HG03565 (cell line): ENCODE measurements around the gene MED9.

ENCODE experiments used
- ATAC-seq: cut with Tn5 transposase; IDR thresholded peaks from one replicate; pipeline ENCODE4 v1.9.1; 2021; ENCODE audit warnings: mild to moderate bottlenecking, moderate library complexity; ENCODE audit not compliant: unreplicated experiment

Gene MED9

DNA sequence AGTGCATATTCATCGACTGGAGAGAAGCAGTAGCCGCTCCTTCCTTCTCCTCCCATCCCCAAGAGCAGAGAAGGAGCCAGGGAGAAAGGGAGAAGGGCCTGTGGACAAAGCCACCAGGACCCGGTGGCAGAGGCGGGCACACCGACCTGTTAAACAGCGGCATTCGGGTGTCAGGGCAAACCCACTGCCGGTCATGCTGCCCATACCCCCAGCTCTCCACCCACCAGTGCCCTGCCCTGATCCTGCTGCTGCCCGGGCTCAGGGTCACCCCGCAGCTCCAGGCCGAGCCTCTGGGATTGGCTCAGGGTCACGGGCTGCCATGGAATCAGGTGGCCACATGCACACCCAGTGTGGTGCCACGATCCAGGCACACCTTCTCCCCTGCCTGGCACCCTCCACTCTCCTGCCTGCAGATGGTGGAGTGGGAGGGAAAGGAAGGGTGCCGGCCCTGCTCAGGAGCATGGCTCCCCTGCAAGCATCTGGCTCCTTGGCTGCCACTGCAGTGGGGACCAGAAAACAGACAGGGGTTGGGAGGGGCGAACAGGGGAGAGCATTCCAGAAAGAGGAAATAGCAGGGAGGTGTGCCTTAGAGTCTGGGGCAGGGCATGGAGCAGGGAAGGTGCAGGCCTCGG, 37.7 kb downstream of the MED9 start:
- ATAC-seq = no peak

DNA sequence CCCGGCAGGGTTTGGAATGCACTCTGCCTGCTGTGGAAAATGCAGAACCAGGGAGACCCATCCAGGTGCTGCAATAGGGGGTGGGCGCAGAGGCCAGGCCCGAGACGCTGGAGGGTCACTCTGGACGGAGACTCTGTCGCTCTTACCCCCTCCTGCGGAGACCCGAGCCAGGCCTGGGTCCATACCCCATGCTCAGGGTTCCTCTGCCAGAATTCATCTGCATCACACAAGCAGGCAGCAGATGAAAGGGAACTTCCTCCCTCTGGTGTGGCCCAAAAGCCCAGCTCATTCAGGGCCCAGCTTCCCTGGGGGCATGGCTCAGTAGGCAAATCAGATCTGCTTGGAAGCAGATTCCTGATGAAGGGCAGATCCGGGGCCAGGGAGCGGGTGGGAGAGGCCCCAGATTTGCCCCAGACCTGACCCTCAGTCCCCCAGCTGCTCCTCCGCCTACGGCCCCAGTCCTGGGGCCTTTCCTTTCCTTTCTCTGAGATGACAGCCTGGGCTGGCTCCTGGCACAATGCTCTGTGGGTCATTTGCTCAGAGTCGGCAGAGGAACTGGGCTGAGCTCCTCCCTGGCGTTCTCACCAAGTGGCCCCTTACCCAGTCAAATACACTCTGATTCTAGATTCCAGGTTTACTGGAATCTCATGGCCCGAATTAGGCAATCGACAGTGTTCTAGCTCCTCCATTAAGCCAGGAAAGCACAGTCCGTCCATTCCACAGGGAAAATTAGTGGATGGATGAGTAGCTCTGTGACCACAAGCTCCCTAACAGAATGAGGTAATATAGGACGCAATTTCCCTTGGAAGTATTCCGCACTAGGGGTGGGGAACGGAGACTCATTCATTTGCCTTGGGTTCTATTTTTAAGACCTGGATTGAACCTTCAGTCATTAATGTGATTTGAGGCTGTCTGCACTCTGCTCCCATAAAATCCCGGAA, 38.5 kb downstream of the MED9 start:
- ATAC-seq = no peak

DNA sequence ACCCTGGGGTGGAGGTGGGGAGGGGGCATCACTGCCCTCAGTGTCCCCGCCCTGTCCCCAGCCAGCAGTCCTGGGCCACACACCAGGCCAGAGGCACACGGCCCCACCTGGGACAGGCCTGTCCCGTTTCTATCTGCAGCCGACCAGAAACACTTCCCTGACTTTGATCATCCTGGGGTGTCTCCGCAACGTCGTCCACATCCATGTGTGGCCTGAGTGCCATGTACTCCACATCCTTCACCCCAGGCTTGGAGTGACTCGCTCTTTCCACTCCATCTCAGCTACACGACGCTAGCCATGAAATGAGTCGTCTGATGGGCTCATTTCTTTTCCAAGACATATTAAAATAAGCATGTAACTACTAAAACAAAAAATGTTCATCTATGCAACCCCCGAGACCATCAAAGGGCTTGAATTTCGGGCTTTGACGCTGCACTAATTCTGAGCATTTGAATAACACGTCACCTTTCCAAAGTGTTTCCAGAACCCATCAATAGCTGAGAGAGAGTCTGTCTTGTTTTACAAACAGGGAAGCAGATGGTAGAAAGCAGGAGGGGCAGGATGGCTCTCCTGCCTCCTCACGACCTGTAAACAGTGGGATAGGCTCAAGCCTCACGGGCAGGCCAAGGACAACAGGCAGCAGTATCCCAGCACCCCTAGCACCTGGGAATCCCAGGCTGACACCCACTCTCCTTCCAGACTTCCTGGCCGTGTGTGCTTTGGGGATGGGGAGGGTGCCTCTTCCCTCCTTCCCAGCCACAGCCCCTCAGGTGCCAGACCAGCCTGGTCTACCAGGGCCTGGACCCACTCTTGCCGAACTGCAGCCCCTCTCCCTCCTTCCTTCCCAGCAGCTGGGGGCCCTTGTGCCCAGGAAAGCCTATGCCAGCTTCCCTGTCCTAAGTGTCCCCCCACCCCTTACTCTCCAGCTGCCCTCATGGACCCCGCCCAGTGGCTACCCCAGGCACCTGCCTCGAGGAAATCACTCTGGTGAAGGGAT, 39.4 kb downstream of the MED9 start:
- ATAC-seq = no peak

DNA sequence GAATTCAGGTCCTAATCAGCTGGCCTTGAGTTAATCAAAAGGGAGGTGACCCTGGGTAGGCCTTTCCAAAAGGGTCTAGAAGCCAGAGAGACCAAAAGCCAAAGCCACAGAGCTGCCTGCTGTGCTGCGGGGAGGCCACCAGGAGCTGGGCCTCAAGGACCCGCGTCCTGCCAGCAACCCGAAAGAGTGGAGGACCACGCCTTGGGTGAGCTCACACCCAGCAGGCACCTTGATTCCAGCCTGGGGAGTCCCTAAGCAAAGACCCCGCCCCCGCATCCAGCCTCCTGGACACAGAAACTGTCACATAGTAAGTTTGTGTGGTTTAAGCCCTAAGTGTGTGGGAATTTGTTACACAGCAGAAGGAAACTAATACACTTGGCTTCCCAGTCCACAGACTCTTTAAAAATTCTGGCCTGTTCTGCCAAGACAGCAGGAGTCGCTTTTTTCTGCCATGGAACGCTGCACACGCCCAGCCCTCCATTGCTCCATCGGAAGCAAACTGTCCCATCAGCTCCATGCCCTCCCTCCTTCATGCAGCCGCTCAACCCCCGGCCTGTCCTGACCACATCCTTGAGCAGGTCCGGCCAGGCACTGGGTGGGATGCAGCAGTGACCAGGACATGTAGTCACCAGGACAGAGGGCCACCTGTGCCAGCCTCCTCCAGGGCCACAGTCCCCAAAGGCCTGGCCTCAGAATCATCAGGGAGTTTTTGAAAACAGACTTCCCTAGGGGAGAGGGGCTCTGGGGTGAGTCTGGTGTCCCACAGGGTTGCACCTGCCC, 40.3 kb downstream of the MED9 start:
- ATAC-seq = no peak

DNA sequence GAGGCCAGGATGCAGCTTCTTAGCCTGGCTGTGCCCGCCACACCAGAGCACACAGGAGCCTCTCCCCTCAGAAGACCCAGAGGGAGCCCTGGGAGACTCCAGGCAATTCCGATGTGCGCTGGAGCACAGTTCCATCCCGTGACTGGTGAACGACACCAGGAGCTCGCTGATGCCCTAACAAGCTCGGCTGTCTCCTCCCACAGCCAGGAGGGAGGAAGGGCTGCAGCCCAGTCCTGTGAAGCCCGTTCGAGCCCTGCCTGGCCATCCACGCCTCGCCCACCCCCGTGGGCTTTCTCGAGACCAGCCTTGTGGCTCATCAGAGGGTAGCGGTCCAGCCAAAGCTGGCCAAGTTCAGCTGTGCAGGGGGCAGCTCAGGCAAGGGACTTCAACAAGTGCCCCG, 41.2 kb downstream of the MED9 start:
- ATAC-seq = no peak

DNA sequence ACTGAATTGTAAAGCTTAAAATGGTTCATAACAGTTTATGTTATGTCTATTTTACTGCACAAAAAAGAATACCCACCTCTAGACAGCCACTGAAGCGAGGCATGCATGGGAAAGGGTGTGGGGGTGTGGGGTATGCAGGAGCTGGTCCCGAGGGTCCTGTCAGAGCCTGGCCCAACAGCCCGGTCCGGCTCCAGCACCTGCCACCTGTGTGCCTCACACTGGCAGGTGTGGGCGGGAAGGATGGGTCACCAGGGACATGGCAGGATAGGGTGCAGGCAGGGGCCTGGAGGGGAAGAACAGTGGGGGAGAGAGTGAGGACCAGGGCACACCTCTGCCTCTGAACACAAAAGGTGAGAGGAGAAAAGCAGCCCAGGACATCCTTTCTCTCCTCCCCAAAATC, 42.2 kb downstream of the MED9 start:
- ATAC-seq = no peak

DNA sequence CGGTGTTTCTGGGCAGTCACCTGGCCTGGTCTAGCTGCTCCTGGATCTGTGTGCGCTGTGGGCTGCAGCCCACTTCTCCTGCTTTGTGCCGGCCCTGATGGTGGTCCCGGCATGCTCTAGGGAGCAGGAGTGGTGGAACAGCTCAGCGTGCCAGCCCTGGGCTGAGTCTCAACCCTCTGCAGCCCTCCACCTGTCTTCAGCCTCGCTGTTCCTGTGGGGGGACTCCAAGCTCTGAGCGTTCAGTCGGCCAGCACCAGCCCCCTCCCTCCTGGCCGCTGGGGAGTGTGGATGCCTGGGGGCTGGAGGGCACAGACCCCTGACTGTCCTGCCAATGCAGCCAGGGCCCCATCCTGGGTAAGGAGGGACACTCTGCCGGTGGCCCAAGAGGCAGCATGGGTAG, 43.1 kb downstream of the MED9 start:
- no peak for ATAC-seq

DNA sequence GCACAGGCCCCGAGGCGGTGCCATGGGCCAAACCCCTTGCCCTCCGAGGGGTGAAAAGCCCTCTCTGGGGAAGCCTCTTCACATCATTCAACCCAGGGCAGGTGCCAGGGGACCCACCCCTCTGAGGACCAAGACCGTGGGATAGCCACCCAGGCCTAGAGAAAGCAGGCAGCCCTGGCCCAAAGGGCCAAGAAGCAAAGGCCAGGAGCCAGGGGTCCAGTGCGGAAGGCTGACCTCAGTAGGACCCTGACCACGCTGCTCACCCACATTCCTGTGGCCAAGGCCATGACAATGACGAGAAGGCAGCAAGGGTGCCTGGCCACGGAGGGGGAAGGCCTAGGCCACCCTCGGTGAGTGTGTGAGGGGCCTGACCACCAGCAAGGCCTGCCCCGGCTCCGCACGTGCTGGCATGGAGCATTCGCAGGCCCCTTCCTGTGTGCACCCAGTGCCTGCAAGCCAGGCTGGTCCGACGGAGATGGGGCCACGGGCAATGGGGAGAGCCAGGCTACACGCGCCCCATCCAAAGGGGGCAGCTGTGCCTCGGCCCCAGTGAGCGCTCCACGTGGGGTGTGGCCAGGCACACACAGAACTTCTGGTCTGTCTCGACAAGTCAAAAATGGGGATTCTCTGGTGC, 43.9 kb downstream of the MED9 start:
- ATAC-seq = no peak

DNA sequence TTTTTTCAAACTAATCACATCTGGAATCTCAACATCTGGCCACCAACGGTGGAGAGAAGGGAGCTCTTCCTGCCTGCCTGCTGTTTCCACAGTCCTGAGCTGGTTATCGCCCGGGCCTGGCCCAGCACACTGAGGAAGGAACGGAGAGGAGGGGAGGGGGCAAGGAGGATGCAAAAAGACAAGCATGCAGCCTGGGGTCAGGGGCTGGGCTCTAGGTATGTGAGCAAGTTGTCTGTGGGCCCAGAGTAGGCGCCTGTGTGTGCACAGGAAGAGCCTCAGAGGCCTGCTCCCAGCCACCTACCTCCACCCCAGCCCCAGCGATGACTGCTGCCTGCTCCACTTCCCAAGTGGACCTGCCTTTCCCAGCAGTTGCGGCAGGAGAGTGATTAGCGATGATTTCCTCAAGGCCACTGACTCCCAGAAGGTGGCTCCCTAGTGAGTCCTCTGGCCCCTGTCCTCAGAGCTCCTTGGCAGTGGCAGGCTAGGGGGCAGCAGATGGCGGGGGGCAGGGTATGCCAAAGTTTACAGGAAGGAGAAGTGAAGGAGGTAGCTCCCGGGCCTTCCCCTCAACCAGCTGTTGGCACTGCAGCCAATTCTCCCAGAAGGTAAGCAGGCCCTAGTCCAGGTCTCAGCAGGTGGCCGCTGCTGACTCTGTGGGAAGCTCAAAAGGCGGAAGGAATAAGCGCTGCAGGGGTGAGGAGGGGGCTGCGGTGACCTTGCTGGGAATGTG, 46.4 kb downstream of the MED9 start:
- no peak for ATAC-seq

DNA sequence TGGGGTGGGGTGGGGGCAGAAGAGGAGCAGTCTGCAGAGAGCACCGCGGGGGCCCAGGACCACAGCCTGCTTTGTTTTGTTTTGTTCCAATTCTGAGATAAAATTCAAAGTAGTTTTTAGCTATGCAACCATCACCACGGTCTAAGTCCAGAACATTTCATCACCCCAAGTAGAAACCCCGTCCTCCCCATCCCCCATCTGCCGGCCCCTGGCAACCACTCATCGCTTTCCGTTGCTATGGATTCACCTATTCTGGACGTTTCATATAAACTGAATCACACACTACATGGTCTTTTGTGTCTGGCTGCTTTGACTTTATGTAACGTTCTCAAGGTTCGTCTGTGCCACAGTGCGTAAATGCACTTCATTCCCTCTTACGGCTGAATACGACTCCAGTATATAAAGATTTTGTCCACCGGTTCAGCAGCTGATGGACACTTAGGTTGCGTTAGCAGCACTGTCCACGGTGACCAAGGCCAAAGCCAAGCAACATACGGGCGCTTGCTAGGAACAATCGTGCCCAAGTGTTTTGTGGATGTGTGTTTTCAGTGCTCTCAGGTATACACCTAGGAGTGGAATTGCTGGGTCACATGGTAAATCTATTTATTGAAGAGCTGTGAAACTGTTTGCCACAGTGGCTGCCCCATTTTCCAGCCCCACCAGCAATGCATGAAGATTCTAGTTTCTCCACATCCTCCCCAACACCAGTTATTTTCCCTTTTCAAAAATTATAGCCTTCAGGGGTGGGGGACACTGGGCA, 47.1 kb downstream of the MED9 start:
- no peak for ATAC-seq

DNA sequence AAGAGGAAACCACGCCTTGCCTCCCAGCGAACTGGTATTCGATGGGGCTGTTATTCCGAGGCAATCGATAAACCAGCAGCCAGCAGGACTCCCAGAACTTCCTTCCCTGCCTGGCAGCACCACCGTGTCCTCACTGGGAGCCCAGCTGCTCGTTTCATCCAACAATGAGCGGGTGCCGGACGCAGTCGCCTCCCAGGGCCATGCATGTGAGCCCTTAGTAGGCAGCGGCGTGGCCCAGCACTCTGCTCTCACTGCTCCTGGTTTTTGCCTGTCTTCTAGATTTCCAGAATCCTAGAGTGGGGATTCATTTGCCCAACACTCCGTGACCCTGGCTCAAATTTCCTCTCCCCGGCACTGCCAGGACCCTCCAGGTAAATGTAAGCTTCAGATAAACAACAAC, 48.5 kb downstream of the MED9 start:
- ATAC-seq = no peak

DNA sequence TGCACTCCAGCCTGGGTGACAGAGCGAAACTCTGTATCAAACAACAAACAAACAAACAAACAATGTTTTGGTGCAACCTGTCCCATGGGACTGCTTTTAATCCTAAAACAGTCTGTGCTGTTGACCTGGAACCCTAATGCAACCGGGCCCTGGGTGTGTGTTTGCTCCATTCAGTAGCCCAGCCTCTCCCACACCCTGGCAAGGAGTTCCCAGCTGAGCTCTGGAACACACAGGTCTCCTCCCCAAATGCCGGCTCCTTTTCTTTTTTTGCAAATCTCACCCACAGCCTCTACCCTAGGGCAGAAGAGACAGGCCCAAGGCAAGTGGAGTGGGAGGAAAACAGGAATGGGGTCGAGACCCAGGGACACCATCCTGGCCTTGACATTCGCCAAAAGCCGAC, 49.2 kb downstream of the MED9 start:
- no peak for ATAC-seq

DNA sequence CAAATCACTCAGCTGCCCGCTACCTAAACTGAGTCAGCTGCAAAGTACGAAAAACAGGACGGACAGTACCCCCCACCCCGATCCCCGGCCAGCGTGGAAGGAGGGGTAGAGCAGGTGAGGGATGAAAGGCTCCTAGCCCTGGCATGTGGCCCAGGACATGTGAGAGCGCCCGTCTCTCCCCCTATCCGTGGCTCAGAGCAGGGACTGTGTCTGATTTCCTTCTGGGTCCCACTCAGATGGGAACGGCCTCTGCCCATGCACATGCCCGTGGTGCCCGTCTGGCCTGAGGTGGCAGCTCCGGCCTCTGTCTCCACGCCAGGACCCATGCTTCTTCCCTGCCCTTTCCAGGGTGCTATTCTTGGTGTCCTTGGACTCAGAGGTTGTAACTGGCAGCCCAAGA, 49.6 kb downstream of the MED9 start:
- no peak for ATAC-seq

DNA sequence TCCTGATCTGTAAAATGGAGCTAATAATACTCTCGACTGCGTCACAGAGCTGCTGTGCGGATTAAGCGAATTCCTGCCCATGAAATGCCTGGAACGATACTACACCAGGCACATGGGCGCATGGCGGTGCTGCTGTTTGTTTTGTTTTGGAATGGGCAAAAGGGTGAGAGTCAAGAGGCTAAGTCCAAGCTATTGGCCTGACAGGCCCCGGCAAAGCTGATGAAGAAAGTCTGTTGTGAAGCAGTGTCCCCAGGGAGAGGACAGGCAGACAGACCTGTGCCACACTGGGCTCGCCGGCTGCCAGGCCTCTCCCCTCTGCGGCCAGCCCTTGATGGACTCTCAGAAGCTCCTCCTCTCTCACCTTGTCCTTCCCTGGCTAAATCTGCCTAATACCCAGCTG, 50.7 kb downstream of the MED9 start:
- no peak for ATAC-seq

DNA sequence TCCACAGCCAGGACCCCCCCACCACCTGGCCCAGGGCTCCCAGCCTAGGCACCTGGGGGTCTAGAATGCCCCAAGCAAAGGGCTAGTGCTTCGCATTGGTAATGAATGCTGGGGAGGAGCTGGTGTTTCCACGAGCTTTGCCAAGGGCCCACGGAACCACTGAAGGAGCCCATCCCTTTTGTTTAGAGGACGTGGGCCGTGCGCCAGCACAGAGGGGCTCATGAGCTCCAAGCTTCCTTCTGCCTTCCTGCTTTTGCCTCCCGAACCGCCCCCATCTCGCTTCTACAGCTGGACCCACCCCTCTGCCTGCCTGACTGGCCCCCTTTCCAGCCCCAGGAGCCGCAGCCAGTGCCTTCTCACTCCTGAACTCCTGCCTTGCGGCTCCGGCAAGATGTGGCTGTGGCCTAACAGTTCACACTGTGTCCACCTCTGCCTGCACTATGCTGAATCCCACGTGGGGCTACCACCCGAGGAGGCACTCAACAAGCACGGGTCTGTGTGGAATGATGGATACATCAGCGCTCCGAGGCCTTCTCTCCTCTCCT, 51.2 kb downstream of the MED9 start:
- ATAC-seq = no peak

DNA sequence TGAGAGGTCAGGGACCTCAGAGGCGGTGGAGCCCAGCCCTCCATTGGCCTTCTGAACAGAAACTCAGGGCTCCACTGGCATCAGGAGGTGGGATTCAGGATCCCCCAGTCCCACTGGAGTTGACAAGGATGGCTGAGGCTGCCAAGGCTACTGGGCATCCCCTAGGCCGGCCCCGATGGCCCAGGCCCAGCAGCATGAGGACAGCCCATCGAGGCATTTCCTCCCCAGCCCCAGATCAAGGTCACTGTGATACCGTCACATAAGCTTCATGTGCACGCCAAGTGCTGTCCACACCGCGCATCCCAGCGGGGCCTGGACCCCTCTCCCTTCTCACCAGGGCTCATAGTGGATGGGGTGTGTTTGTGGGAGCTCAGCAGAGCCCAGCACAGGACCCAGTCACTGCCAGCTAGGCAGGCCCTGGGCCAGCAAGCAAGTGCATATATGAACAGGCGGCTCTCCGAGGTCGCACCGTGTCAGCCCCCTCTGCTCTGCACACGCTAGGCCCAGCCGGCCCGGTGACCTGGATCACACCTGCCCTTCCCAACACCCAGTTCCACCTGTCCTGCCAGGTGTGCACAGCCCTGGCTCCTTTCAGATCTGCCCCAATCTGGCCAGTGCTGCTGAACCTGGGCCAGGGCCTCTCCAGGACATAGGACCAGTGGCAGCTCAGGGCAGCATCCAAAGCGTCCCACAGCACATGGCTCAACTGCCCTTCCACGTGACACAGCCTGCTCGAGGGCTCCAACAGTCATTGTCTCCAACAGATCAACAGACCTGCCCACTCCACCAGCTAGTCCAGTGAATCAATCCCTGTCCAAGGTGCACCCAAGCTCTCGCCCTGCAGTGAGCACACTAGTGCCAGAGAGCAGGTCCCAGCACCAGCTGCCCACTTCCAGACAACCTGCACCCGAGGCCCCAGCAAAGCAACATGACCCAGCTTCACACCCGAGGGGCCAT, 52.2 kb downstream of the MED9 start:
- ATAC-seq = no peak

DNA sequence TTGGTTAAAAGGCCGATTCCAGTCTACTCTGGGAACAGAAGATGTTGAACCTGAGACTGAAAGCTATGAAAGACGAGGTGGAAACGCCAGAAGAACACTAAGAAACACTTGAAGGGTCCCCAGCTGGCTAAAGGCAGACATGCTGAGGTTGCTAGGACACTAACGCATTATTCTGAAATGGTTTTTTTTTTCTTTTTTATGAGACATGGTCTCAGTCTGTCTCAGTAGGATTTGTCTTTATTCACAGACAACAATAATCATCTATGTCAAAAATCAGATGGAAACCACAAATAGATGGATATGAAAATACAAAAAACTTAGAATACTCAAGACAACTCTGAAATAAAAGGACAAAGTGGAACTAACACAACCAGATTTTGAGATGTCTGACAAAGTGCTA, 54.4 kb downstream of the MED9 start:
- ATAC-seq = no peak
